HG03378 (cell line): ENCODE measurements around the gene CPNE5.
A peak's percentile ranks its signal among the peaks of the same experiment; 100 is the strongest.

ENCODE experiments used
- ATAC-seq: cut with Tn5 transposase; IDR thresholded peaks from one replicate; pipeline ENCODE4 v1.9.1; 2021; ENCODE audit warnings: mild to moderate bottlenecking, moderate library complexity; ENCODE audit not compliant: unreplicated experiment

The CPNE5 gene

DNA sequence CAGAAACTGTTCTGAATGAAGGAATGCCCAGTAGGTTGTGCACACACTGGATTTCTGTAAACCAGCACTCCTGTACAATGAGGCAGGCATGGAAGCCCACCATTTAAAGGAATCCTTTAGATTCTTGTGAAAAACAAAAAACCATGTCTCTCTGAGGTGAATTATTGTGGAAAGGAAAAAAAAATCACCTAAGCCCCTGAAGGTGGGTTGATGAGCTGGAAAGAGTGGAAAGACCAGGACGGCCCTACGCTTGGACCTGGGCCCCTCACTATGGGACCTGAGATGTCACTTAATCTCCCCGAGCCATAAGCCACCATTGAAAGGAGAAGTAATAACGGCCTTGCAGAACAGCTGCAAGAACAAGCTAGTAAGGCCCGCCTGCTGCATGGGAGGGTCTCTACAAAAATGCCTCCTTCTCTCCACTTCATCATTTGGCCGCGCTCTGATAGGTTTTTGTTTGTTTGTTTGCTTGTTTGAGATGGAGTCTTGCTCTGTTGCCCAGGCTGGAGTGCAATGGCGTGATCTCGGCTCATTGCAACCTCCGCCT is 72.8 kb downstream of the CPNE5 start:
- ATAC-seq: no peak

DNA sequence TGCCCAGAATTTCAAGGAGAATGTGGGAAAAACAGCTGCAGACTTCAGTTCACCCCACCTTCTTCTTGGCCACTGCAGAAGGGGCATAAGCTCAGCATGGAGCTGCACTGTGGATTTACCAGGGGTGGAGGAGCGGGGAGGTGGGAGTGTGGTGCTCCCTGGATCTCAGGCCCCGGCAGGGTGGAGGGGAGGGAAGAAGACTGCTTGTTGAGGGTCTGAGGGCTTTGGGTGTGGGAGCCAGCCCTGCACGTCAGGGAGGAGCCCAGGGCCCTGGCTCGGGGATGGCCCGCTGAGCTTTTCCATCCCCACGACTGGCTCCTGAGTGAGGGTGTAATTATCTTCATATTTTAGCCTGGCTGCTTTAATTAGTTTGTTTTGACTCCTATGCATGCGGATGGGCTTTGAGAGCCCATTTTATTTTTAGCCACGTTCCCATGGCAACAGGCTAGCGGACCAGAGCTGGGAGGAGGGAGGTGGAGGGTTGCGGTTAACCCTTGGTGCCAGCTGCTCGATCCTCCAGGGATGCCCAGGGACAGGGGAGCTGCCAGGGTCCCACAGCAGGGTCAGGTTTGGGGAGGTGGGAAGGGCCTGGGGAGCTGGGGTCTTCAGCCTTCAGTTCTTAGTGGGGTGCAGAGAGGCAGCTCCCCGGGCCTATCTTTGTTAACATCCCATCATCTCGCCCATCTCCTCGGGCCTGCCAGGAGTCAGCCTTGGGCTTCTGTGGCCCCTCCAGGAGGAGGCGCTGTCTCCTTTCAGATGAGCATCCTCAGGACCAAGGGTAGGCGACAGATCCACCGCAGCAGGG is 73.4 kb downstream of the CPNE5 start:
- ATAC-seq: peak; percentile 69

GRCh38 chr6:36765190-36765589 is 74.1 kb downstream of the CPNE5 start:
- no peak for ATAC-seq

GRCh38 chr6:36762123-36762522 is 77.1 kb downstream of the CPNE5 start:
- ATAC-seq: no peak

GRCh38 chr6:36760685-36761435 is 78.4 kb downstream of the CPNE5 start:
- no peak for ATAC-seq

DNA sequence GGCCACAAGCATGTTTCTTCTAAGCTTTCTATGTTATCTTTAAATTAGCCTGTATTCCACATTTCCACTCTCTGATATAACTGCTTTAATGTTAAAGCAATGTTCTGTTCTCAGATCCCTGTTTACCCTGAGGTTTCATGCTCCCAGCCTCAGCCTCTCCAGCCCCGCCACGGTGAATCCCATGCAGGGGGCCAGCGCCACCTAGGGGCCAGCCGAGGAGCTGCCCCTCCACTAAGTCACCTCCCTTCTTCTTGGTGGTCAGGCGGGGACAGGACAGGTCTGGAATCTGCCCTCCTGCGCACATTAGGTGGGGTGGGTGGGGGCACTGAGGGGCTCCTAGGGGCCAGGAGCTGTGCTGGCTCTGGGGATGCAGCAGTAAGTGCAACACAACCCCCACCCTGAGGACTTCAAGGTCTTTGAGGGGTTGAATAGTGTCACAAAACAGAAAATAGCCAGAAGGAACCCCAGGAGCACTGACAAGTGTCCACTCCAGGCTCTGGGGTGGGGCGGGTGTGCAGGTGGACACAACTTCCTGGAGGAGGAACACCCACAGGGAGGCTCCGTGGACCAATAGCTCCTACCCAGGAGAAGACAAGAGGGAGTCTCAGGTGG is 80.0 kb downstream of the CPNE5 start:
- ATAC-seq: no peak

DNA sequence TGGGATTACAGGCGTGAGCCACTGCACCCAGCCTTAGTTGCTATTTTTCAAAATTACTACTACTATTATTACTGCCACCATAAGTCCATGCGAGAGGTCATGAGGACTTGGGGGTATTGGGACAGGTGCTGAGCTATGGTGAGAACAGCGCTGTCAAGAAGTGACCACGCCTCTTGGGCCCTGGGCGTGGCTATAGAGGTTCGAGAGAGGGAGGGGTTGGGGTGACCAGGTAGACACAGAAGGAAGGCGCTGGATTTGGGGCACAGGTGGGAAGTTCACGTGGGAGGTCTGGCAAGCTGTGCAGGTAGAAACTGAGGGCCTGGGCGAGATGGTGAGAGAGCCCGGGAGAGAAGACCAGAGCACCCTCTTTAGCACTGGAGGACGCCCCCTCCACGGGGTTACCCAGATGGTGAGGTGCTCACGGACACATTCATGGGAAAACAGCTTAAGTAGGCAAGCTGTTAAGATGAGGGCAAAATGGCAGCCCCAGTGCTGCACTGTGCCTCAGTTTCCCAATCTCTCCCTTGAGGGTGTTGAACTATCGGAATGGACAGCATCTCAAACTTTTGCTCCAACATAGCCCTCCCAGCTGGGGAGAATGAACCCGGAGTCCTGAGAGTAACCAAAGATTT is 80.6 kb downstream of the CPNE5 start:
- no peak for ATAC-seq

DNA sequence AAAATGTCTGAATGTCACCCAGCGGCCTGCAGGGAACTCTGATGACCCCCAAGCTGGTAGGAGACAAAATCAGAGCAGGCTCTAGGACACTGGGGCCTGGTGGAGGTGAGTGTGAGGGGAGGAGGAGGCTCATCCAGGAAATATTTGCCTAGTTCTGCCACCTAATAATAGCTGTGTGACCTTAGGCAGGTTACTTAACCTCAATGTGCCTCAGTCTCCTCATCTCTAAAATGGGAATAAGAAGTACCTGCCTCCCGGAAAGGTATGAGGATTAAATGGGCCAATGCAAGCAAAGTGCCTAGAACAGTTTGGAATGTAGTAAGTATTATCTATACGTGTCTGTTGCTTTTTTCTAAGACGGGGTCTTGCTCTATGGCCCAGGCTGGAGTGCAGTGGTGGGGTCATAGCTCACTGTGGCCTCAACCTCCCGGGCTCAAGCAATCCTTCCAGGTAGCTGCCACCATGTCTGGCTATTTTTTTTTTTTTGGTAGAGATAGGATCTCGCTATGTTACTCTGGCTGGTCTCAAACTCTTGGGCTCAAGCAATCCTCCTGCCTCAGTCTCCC is 81.2 kb downstream of the CPNE5 start:
- no peak for ATAC-seq

DNA sequence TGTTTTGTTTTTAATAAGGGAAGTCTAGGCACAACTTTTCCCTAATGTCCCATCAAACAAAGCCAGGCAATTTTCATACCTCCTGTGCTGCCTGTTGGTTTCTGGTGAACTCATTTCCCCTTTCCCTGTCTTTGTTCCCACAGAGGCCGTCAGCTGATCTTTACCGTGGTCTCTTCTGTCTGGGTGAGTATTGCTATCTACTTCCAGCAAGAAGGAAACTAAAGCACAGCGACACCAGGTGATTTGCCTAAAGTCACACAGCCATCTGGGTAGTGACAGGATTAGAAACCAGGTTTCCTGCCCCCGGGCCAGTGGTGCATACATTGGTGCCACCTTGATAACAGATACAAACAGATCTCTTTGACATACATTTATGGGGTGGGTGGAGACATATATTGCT is 82.0 kb downstream of the CPNE5 start:
- no peak for ATAC-seq

GRCh38 chr6:36756786-36757185 is 82.5 kb downstream of the CPNE5 start:
- ATAC-seq: no peak

DNA sequence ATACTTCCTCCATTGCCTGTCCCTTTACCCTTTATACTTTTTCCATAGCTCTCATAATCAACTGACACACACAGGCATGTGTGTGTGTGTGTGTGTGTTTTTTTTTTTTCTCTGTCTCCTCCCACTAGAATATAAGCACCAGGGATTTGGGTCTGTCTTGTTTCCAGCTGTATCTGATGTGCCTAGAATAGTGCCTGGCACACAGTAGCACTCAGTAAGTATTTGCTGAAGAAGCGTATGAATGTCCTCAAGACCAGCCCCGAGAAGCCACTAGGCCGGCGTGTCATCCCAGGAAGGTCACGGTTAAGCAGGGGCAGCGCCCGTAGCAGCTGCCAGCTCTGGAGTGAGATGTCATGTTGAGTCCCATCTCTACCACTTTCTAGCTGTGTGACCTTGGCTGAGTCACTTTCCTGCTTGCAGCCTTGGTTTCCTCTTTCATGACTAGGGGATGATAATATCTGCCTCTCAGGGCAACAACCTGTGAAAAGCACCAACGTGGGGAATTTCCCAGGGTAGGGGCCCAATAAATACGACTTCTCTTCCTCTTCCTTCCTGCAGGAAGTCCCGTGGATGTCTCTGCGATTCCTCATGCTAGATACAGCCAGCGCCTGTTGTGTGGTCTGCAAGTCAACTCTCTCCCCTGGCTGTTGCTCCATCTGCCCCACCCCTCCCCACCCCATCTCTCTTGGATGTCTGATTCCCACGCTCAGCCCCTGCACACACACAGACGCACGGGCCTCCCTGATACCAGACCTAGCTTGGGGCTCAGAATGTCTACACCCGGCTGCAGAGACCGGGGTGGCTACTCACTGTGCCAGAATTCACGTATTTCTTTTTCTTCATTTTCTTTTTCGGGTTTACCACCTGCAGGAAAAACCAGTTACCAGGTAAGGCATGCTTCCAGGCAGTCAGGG is 83.6 kb downstream of the CPNE5 start:
- peak; percentile 44 for ATAC-seq

- no peak for ATAC-seq
Measured at GRCh38 chr6:36754582-36755434, 84.4 kb downstream of the CPNE5 start.

DNA sequence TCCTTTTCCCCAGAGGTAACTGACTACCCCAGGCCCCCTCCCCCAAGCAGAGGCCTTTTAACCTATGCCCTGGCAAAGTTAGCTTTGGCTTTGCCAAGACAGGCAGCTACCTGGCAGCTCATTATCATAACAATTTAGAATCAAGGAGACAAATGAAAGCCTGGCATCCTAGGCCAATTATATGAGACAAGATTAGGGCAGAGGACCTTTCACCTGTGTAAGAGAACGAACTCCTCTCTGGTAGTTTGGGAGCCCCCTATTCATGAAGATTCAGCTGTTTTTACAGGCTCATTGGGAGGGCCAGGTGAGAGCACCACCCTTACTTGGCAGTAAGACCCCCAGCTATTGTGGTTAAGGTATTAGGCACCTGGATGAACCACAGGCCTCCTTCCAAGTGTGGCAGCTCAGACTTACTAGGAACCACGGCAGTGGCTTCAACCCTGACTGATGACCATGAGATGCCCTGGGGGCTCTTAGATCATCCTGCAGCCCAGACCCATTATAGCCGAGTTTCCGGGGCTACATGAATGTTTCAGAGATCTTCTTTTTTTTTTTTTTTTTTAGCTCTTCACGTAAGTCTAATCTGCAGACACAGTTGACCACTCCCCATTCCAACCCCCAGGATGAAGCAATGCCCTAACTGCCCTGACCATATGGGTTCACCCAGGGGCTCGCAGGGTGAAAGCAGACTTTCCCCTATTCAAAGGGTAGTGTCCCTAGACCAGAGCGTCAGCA is 85.4 kb downstream of the CPNE5 start:
- ATAC-seq: no peak

GRCh38 chr6:36752886-36753506 is 86.2 kb downstream of the CPNE5 start:
- ATAC-seq: peak; percentile 37

GRCh38 chr6:36752187-36752885 is 86.9 kb downstream of the CPNE5 start:
- no peak for ATAC-seq

DNA sequence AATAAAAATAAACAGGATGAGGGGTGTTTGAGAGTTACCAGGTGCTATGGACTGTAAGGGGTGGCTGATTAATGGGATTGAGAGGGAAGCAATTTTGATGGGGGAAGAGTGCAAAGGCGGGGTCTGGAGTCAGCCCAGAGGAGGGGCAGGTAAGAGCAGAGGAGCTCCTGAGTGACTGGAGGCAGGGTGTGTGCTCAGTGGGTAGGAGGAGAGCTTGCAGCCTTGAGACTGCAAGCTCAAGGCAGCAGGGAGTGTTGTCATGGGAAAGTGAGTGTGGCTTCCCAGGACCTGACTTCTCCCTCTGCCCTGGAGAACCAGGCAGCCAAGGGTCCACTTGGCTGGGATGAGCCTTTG is 87.4 kb downstream of the CPNE5 start:
- ATAC-seq: no peak

- ATAC-seq: no peak
Measured at GRCh38 chr6:36751091-36751490, 88.2 kb downstream of the CPNE5 start.
